Stomach smooth muscle (tissue), 2 donors: ENCODE data around the gene SH3RF1.

ENCODE experiments used
- H3K27ac ChIP-seq: one replicate; pipeline ENCODE4 v1.7.0; 2013; ENCODE audit warnings: mild to moderate bottlenecking, low read length, inconsistent platforms
- H3K27me3 ChIP-seq, 2 donors: one replicate each; pipeline ENCODE4 v1.7.0; 2013; ENCODE audit warnings: low read length in 2 of 2; ENCODE audit not compliant: insufficient read depth in 2 of 2, control insufficient read depth in 1 of 2
- H3K36me3 ChIP-seq, 2 donors: one replicate each; pipeline ENCODE4 v1.7.0; 2013; ENCODE audit warnings: low read length in 2 of 2; ENCODE audit not compliant: control insufficient read depth in 2 of 2, insufficient read depth in 2 of 2
- H3K4me1 ChIP-seq: one replicate; pipeline ENCODE4 v1.7.0; 2013; ENCODE audit warnings: low read length; ENCODE audit not compliant: control insufficient read depth, insufficient read depth
- H3K4me3 ChIP-seq, 2 donors: one replicate each; pipeline ENCODE4 v1.7.0; 2013; ENCODE audit warnings: low read length in 2 of 2
- H3K9ac ChIP-seq, 2 donors: one replicate each; pipeline ENCODE4 v1.7.0; 2013; ENCODE audit warnings: low read length in 2 of 2, mild to moderate bottlenecking in 1 of 2
- H3K9me3 ChIP-seq, 2 donors: one replicate each; pipeline ENCODE4 v1.7.0; 2013; ENCODE audit warnings: low read length in 2 of 2; ENCODE audit not compliant: control insufficient read depth in 2 of 2
- donor health status: healthy.
- donor health status: Pancreatic carcinoma.

The SH3RF1 gene

DNA sequence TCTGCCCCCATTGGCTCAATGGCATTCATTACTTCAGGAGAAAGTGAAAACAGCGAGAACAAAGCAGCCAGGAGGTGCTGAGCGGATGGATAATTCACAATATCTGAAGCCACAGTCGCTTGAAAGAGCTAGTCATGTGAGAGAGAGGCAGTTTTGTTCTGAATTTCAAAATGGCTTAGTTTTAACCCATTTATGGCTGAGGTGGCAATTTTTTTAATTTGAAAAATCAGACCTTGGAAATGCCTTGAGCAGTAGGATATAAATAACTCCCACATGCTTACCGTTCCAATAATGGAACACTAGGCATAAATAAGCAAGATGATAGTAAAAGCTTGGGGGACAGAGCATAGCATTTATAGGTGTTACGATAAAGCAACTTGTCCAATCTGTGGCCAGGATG, 203.8 kb downstream of the SH3RF1 start:
- H3K4me1 ChIP-seq: peaks cover 5% of the 10 kb centered on the region
- no peaks in the 10 kb centered on the region for H3K9me3 ChIP-seq
- H3K36me3 ChIP-seq: no peaks in the 10 kb centered on the region

DNA sequence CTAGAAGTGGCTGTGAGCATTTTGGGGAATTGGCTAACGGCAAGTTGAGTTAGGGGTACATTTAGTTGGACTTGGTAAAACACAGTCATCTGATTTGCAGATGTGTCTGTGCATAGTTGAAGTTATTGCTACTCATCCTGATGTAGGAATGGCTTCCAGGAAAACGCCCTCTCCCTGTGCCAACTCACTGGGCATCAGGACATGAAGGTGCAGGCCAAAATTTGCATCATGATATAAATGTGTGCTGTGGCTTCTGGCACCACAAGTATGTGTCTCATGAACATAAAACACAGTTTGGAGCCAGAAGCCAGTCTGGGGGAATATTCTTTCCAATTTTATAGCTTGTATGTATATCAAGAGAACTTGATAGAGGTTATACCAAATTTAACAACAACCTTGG, 206.5 kb downstream of the SH3RF1 start:
- H3K36me3 ChIP-seq: no peaks in the 10 kb centered on the region
- no peak overlapping the region for H3K27ac ChIP-seq
- H3K4me1 ChIP-seq: peaks cover 13% of the 10 kb centered on the region
- H3K9ac ChIP-seq: no peak overlapping the region
- H3K4me3 ChIP-seq: no peak overlapping the region
- H3K27me3 ChIP-seq: no peaks in the 10 kb centered on the region
- no peaks in the 10 kb centered on the region for H3K9me3 ChIP-seq

More for the DNA sequence above, 203.8 kb downstream of the SH3RF1 start:
- Histone ChIP-seq H3K4me3 (no peak overlapping the region), H3K27ac (no peak overlapping the region), H3K9ac (no peak overlapping the region), H3K27me3 (no peaks in the 10 kb centered on the region)

DNA sequence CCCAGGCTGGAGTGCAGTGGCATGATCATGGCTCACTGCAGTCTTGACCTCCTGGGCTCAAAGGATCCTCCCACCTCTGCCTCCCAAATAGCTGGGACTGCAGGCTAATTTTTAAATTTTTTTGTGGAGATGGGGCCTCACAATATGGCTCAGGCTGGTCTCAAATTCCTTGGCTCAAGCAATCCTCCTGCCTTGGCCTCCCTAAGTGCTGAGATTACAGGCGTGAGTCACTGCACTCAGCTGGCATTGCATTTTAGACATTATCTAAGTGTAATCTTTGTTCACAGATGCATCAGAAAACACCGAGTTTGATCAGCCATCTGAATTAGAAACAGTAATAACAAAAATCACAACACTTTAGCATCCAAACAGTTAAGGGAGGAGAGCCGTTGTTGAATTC, 207.3 kb downstream of the SH3RF1 start:
- no peak overlapping the region for H3K27ac ChIP-seq
- H3K4me3 ChIP-seq: no peak overlapping the region
- no peak overlapping the region for H3K9ac ChIP-seq
- H3K9me3 ChIP-seq: no peaks in the 10 kb centered on the region
- H3K4me1 ChIP-seq: peaks cover 13% of the 10 kb centered on the region
- no peaks in the 10 kb centered on the region for H3K27me3 ChIP-seq
- no peaks in the 10 kb centered on the region for H3K36me3 ChIP-seq

DNA sequence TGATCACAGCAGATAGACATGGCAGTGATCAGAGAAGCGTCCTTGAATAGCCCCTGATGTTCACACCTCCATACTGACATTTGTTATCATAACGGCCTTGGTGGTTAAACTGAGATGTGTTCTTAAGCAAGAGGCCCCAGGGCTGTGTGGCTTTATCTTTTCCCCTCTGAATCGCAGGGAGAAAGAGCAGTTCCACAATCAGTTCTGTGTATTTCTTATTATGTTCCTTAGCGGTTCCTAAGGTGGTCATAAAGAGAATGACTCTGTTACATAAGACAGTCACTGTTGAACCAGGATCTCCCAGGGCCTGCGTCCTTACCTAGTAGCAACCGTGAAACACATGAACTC, 207.9 kb downstream of the SH3RF1 start:
- no peaks in the 10 kb centered on the region for H3K9me3 ChIP-seq
- no peaks in the 10 kb centered on the region for H3K36me3 ChIP-seq
- peak overlapping the region; percentile 31 for H3K27ac ChIP-seq
- no peak overlapping the region for H3K9ac ChIP-seq
- H3K4me1 ChIP-seq: peaks cover 13% of the 10 kb centered on the region
- H3K27me3 ChIP-seq: no peaks in the 10 kb centered on the region
- H3K4me3 ChIP-seq: no peak overlapping the region

GRCh38 chr4:169061386-169061785, 209.4 kb downstream of the SH3RF1 start:
- Histone ChIP-seq H3K9ac (no peak overlapping the region), H3K27ac (no peak overlapping the region)

DNA sequence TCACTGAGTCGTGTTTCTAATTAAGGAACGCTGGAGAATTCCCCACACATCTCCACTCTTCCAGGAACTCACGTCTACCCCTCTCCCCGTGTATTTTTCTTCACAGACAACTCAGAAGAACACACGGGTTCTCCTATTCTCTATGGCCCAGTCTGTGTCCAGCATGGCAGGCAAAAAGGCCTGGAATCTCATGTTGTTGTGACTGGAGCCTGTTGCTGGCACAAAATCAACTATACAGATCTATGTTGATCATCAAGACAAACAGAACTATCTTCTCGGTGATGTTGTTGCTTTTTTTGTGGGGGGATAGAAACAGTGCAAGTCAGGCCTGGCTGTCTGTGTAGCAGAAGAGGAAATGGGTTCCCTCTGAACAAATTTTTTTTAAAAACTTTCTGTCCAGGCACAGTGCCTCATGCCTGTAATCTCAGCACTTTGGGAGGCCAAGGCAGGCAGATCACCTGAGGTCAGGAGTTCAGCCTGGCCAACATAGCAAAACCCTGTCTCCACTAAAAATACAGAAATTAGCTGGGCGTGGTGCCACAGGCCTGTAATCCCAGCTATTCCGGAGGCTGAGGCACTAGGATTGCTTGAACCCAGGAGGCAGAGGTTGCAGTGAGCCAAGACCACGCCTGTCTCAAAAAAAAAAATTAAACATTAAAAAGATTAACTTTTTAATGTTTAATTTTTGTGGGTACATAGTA, 210.2 kb downstream of the SH3RF1 start:
- H3K27me3 ChIP-seq: no peaks in the 10 kb centered on the region
- peaks cover 13% of the 10 kb centered on the region for H3K4me1 ChIP-seq
- peak overlapping the region in 1 of 2 donors; percentile 57 for H3K4me3 ChIP-seq
- no peaks in the 10 kb centered on the region for H3K9me3 ChIP-seq
- no peak overlapping the region for H3K9ac ChIP-seq
- H3K36me3 ChIP-seq: no peaks in the 10 kb centered on the region
- H3K27ac ChIP-seq: peak overlapping the region; percentile 37

More at GRCh38 chr4:169061386-169061785, 209.4 kb downstream of the SH3RF1 start:
- Histone ChIP-seq H3K36me3 (no peaks in the 10 kb centered on the region), H3K27me3 (no peaks in the 10 kb centered on the region), H3K4me3 (no peak overlapping the region), H3K9me3 (no peaks in the 10 kb centered on the region), H3K4me1 (peaks cover 13% of the 10 kb centered on the region)

- H3K9me3 ChIP-seq: no peaks in the 10 kb centered on the region
- no peaks in the 10 kb centered on the region for H3K36me3 ChIP-seq
- H3K4me1 ChIP-seq: peaks cover 13% of the 10 kb centered on the region
- H3K27me3 ChIP-seq: no peaks in the 10 kb centered on the region
- peak overlapping the region in 1 of 2 donors; percentile 36 for H3K9ac ChIP-seq
- peak overlapping the region; percentile 37 for H3K27ac ChIP-seq
- H3K4me3 ChIP-seq: peak overlapping the region in 1 of 2 donors; percentile 57
Observed at GRCh38 chr4:169059306-169060211, 211.2 kb downstream of the SH3RF1 start.

DNA sequence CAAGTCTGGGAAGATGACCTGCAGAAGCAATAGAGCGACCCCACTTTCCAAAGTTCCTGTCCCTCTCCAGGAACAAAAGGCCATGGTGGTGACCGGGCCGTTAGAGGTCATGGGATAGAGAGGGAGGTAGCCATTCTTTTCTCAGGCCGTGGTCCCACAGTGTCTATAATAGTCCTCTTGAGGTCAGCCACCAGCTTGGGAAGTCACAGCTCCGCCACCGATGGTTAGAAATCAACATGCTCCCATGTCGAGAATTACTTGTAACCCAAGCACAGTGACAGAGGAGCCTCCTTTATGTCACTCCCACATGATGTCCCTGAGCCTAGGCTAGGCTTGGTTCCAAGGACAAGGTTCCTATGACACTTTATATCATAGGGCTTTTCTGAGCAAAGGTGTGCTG, 212.4 kb downstream of the SH3RF1 start:
- Histone ChIP-seq H3K9ac (no peak overlapping the region), H3K4me1 (peaks cover 11% of the 10 kb centered on the region), H3K4me3 (no peak overlapping the region), H3K27me3 (no peaks in the 10 kb centered on the region), H3K9me3 (no peaks in the 10 kb centered on the region), H3K27ac (no peak overlapping the region), H3K36me3 (no peaks in the 10 kb centered on the region)

DNA sequence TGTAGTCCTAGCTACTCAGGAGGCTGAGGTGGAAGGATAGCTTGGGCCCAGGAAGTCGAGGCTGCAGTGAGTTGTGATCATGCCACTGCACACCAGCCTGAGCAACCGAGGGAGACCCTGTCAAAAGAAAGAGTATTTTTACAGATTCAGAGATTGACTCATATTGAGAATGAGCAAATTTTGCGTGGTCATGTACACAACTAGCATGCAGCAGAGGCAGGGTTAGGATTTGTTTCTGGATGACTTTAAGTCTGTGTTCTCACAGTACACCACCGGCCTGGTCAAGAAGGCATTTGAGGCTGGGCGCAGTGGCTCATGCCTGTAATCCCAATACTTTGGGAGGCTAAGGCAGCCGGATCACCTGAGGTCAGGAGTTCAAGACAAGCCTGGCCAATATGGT, 215.9 kb downstream of the SH3RF1 start:
- H3K27me3 ChIP-seq: no peaks in the 10 kb centered on the region

GRCh38 chr4:169052594-169052945, 218.2 kb downstream of the SH3RF1 start:
- Histone ChIP-seq H3K9ac (no peak overlapping the region), H3K27me3 (no peaks in the 10 kb centered on the region), H3K27ac (no peak overlapping the region), H3K4me3 (no peak overlapping the region), H3K4me1 (no peaks in the 10 kb centered on the region), H3K36me3 (no peaks in the 10 kb centered on the region), H3K9me3 (no peaks in the 10 kb centered on the region)

More for the DNA sequence above, 215.9 kb downstream of the SH3RF1 start:
- no peak overlapping the region for H3K27ac ChIP-seq
- H3K36me3 ChIP-seq: no peaks in the 10 kb centered on the region
- H3K9me3 ChIP-seq: no peaks in the 10 kb centered on the region
- H3K4me3 ChIP-seq: no peak overlapping the region
- peaks cover 2% of the 10 kb centered on the region for H3K4me1 ChIP-seq
- H3K9ac ChIP-seq: no peak overlapping the region
